ENCODE measurements around the gene GNPNAT1.

- TF ChIP-seq CTCF (IDR thresholded peaks at IDR 0.05; ENCODE audit: insufficient read depth, low read length), result no peak
- no peak for TF ChIP-seq POLR2AphosphoS5 (IDR thresholded peaks at IDR 0.05; ENCODE audit: low read depth)
- no peak for TF ChIP-seq REST (IDR thresholded peaks at IDR 0.05; ENCODE audit: insufficient replicate concordance, low read depth)
- no peak for TF ChIP-seq GABPA (IDR thresholded peaks at IDR 0.05; ENCODE audit: low read depth)
- no peak for TF ChIP-seq SPI1 (IDR thresholded peaks at IDR 0.05; ENCODE audit: borderline replicate concordance, low read depth)
These were observed 35.6 kb downstream of the GNPNAT1 start for GRCh38 chr14:52755607-52756316.

Data from HL-60 (cell line).